ENCODE results near the gene CADM2. TPM values are rescaled to one million over a fixed set of nuclear protein-coding genes. Genes with fewer than 3 reads are reported as not detected.
"Not testable (repeated sequence)": the region's sequence is repeated elsewhere in the genome, so short reads cannot be mapped to it uniquely, and the experiment has no call there.

The CADM2 gene
- total RNA-seq, 1 donor from 2014 or later: 0.55 TPM

- ATAC-seq: no peak
- no peaks in the 10 kb centered on the region for H3K36me3 ChIP-seq
- no peak overlapping the region for H3K4me3 ChIP-seq
Observed at GRCh38 chr3:85960793-85961192, 1002.0 kb downstream of the CADM2 start.

GRCh38 chr3:85977615-85978338 is 1019.0 kb downstream of the CADM2 start:
- intact Hi-C loops (cut with DNase I): no loop called here
- DNase-seq (no peak), ATAC-seq (no peak)
- TF ChIP-seq CTCF (IDR thresholded peaks at IDR 0.05): no peak
- Histone ChIP-seq H3K4me3 (no peak overlapping the region), H3K36me3 (no peaks in the 10 kb centered on the region), H3K4me1 (no peaks in the 10 kb centered on the region), H3K9me3 (no peaks in the 10 kb centered on the region), H3K27me3 (no peaks in the 10 kb centered on the region), H3K27ac (no peak overlapping the region)

More at GRCh38 chr3:85960793-85961192, 1002.0 kb downstream of the CADM2 start:
- H3K27me3 ChIP-seq: no peaks in the 10 kb centered on the region
- H3K27ac ChIP-seq: no peak overlapping the region
- TF ChIP-seq CTCF (IDR thresholded peaks at IDR 0.05): no peak
- no peaks in the 10 kb centered on the region for H3K4me1 ChIP-seq
- intact Hi-C loops (cut with DNase I): no loop called here
- no peaks in the 10 kb centered on the region for H3K9me3 ChIP-seq
- DNase-seq: no peak

- no peak for DNase-seq
- no peaks in the 10 kb centered on the region for H3K27me3 ChIP-seq
- intact Hi-C loops (cut with DNase I): no loop called here
- no peak for TF ChIP-seq CTCF (IDR thresholded peaks at IDR 0.05)
- H3K36me3 ChIP-seq: no peaks in the 10 kb centered on the region
- H3K27ac ChIP-seq: no peak overlapping the region
- H3K4me1 ChIP-seq: no peaks in the 10 kb centered on the region
- ATAC-seq: no peak
- H3K4me3 ChIP-seq: no peak overlapping the region
- no peaks in the 10 kb centered on the region for H3K9me3 ChIP-seq
Observed at GRCh38 chr3:85979034-85979433, 1020.2 kb downstream of the CADM2 start.

GRCh38 chr3:85989581-85989980 is 1030.8 kb downstream of the CADM2 start:
- H3K27ac ChIP-seq; H3K27me3 ChIP-seq; H3K36me3 ChIP-seq; H3K4me1 ChIP-seq; intact Hi-C loops (cut with DNase I); H3K4me3 ChIP-seq; H3K9me3 ChIP-seq; ATAC-seq; DNase-seq: not testable (repeated sequence)

- ATAC-seq: no peak
- no peak overlapping the region for H3K4me3 ChIP-seq
- no peak for TF ChIP-seq CTCF (IDR thresholded peaks at IDR 0.05)
- DNase-seq: no peak
- no peaks in the 10 kb centered on the region for H3K27me3 ChIP-seq
- H3K27ac ChIP-seq: no peak overlapping the region
- no peaks in the 10 kb centered on the region for H3K4me1 ChIP-seq
- H3K9me3 ChIP-seq: no peaks in the 10 kb centered on the region
- no peaks in the 10 kb centered on the region for H3K36me3 ChIP-seq
- intact Hi-C loops (cut with DNase I): no loop called here
Observed at GRCh38 chr3:86029590-86029989, 1070.8 kb downstream of the CADM2 start.

GRCh38 chr3:86037916-86038315 is 1079.1 kb downstream of the CADM2 start:
- TF ChIP-seq CTCF (IDR thresholded peaks at IDR 0.05): no peak
- Histone ChIP-seq H3K4me3 (no peak overlapping the region), H3K9me3 (no peaks in the 10 kb centered on the region), H3K4me1 (no peaks in the 10 kb centered on the region), H3K36me3 (no peaks in the 10 kb centered on the region), H3K27me3 (no peaks in the 10 kb centered on the region), H3K27ac (no peak overlapping the region)
- intact Hi-C loops (cut with DNase I): no loop called here
- no peak for DNase-seq
- no peak for ATAC-seq

Measured in upper lobe of right lung (tissue), 1 donor.